HG02642 (cell line): ENCODE data around the gene PAX7.
"Not testable (repeated sequence)": the region's sequence is repeated elsewhere in the genome, so short reads cannot be mapped to it uniquely, and the experiment has no call there.

Experiments
- ATAC-seq: cut with Tn5 transposase; IDR thresholded peaks from one replicate; pipeline ENCODE4 v1.9.1; 2021; ENCODE audit warnings: mild to moderate bottlenecking; ENCODE audit not compliant: unreplicated experiment, poor library complexity

The PAX7 gene

DNA sequence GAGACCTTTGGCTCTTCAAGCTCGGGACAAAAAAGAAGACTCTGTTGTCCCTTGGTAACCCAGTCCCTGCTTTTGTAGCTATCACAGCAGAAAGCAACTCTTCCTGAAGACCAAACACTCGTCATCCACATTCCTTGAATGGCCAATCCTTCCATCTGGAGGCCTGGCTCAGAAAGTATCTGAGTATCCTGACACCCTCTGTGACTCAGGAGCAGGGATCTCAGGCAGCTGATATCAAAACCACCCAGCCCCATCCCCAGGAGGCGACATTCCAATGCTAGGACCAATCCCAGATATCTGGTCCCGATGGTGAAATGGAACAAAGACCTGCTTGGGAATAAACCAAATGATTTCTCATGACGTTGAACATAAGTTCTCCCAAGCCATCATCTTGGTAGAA, 116.3 kb downstream of the PAX7 start:
- no peak for ATAC-seq

DNA sequence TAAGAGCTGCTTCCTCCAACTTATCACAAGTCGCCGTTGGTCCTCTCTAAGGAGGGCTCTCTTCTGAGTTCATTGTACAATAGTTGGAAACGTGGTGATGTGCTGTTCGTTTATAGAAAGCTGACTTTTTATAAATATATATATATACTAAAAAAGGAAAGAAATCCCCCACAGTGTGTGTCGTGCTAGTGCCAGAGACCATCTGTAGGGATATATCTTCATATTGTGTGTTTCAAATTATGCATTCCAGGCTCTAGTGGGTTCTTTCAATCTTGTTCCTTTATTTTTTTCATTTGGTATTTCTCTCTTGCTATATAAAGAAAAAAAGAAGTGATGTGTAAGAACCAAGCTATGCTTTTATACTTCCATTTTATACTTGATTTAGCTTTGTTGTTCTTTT, 117.0 kb downstream of the PAX7 start:
- no peak for ATAC-seq

DNA sequence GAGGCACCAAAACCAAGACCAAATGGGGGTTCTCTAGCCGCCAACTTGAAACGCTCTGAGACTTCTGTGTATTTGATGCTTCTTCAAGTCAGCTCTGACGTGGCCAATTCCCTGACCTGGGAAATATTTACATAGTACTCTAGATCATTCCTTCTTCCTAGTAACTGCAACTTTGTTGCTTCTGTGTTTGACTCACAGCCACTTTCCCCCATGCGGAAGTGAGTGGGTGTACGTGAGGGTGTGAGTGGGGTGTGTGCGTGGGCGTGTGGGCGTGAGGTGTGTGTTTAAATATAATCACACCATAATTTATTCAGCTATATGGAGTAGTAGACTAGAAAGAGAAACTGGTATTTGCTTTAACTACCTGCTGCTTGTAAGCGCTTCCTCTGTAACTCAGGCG, 117.8 kb downstream of the PAX7 start:
- no peak for ATAC-seq

DNA sequence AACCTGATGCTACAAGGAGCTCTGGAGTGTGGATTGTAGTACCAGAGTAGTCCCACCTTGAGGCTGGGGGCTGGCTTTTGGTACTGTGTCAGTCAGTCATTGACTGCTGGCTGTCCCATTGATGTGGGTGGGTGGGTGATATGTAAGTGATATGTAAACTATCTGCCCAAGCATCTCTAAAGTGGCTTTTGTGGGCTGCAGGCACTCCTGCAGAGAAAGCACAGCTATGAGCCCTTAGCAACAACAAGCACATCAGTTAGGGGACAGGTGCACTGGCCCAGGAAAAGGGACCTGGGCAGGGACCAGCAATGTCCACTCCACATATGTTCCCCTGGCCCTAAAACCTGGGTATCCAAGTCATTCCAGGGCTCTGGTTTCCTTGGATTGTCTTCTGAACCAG, 118.9 kb downstream of the PAX7 start:
- no peak for ATAC-seq

DNA sequence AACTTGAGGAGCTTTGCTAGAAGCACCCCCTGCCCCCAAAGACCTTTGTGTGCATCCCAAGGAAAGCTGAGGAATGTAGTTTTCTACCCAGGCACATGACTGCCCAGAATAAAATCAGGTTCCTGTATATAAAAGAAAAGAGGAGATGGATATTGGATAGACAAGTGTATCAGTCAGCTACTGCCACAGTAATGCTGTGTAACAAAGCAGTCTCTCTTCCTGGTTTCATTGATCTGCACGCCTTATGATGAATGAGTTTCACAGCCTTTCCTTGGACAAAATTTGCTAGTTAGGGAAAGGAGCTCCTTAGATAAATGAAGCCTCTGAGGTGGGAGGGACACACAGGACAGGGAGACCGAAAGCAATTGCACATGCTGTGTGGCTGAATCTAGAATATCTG, 120.0 kb downstream of the PAX7 start:
- ATAC-seq = no peak

DNA sequence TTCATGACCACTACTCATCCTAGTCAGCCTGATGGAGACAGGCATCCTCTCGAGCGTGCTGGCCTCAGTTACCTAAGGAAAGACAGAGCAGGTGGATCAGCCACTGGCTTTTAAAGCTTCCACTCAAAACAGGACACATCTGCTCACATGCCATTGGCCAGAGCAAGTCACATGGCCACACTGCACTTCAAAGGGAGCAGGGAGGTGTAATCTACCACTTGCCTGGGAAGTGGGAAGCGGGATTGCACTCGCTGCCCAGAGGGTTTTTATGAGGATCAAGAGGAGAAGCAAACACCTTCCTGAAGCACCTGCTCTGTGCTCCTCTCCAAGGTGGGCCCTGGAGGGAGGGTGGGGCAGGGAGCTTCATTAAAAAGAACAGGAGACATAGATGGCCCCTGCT, 120.8 kb downstream of the PAX7 start:
- no peak for ATAC-seq

DNA sequence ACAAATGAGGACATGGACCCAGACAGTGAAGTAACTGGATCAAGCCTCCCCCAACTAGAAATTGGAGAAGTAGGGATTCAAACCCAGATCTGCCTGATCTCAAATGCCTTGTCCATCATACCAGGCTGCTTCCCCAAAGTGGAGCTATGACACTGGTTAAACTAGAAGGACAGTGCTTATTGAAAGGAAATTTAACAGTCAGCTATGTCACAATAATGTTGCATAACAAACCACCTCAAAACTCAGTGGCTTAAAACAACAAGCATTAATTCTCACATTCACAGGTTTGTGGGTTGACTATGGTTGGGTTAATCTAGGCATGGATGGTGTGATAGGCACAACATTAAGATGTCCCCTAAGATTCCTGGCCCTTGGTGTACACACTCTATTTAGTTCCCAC, 121.8 kb downstream of the PAX7 start:
- no peak for ATAC-seq

DNA sequence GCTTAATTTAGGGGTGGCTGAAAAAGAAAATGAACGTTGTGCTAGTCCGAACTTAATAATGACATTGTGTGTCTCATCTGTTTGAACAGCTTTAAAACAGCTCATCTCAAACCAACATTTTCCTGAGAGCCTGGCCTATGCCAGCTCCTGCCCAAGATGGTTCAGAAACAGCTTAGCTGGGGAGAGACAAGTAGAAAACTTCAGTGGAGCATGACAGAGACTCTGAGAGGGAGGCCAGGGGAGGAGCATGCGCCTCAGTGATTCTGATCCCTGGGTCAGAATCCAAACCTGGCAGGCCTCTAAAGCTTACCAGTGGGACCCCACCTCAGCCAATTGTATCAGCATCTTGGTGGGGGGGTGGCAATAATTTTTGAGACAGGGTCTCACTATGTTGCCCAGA, 129.5 kb downstream of the PAX7 start:
- no peak for ATAC-seq

DNA sequence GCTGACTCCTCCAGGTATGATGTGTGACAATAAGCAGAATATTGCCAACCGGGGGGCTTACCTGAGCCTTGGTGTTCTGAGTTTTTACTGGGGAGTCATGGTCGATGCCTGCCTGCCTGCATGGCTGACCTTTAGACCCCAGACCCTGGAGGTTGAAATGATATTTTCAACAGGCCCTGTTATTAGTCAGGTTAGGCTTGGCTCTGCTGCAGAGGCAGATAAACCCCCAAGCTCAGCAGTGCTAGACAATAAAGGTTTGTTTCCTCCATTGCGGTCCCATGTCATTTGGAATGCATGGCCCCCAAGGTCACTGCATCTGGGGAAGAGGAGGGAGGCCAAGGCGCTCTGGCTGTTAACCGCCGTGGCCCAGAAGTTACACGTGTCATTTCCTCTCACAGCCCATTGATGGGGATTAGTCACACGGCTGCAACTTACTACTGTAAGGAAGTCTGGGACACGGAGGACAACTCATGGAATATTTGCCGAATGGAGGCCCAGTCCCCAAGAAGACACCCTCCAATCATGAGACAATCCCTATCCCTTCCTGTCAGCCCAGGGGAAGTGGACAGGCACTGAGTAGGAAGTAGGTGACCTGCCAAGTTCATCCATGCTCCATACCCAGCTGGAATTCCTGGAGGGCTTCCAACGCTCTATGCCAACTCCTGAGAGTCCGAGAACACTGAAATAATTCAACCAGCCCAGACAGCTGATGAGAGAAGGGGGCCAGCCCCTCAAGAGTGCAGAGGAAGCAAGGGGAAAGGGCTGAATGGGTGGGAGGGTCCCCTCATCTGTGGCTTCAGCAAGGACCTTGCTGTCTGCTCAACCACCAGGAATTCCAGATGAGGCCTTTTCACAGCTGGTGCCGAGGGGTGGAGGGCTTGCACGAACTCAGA, 131.5 kb downstream of the PAX7 start:
- ATAC-seq = no peak

DNA sequence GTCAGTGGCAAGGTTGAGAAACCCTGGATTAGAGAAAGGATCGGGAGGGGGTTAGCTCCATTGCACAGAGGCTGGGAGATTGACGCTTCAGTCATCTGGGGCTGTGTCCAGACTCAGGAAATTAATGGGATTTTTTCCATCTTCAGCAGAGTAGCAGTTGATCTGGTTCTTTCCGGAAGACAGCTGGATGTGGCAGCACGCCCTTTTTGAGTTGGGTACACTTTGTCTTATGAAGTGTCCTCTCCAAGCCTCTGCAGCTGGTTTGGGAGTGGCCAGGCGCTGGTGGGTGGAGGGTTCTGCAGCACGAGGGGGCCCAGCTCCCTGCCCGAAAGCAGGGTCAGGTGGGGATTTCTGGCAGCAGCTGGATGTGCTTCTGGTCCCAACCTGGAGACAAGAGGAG, 133.7 kb downstream of the PAX7 start:
- ATAC-seq = no peak

DNA sequence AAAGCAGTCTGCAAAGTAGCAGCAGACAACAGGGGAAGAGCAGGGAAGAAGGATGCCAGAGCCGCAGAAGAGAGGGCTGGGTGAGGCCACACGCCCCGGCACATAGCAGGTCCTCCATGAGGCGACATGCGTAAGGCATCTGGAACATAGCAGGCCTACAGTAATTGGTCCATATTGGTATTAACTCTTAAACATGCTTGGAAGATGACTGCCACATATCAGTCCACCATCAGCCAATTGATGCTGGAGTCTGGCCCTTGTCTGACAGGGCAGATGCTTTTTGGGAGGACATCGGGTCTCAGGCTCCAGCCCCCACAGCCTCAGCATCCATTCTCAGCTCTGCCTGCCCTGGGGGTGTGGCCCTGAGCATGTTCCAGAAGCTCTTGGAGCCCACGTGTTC, 135.1 kb downstream of the PAX7 start:
- no peak for ATAC-seq

DNA sequence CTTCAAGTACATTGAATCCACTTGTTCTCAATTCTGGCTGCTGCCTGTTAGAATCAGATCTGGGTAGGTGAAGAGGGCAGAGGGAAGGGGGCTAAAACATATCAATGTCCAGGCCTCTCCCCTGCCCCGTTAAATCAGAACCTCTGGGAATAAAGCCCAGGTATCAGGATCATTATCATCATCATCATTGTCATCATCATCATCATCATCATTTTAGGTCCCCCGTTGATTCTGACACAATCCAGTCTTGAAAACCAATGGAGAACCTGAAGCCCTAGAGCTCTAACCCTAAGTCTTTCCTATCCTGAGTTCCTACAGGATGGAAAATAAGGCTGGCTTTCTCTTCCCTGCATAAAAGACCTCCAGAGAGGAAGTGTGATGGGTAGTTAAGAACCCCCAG, 135.7 kb downstream of the PAX7 start:
- ATAC-seq = no peak

DNA sequence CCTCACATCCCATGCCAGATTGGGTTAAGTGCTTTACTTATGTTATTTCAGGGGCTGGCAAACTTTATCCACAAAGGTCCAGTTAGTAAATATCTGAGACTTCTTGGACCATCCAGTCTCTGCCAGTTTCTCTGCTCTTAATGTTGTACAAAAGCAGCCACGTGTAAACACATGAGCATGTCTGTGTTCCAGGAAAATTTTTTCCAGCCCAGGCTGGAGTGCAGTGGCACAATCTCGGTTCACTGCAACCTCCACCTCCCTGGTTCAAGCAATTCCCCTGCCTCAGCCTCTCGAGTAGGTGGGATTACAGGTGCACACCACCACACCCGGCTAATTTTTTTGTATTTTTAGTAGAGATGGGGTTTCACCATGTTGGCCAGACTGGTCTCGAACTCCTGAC, 136.9 kb downstream of the PAX7 start:
- not testable (repeated sequence) for ATAC-seq

DNA sequence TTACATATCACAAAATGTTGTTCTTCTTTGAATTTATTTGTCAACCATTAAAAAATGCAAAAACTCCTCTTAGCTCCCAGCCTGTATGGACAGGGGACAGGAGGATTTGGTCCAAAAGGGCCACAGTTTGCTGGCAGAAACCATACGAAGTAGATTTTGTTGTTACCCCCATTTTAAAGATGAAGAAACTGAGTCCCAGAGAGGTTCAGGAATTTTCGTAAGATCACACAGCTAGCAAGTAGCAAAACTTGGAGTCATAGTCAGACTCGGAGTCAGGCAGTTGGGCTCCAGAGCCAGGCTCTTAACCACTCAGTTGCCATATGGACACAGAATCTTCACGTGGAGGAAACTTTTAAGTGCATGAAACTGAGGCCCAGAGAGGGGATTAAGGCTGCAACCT, 137.4 kb downstream of the PAX7 start:
- no peak for ATAC-seq

DNA sequence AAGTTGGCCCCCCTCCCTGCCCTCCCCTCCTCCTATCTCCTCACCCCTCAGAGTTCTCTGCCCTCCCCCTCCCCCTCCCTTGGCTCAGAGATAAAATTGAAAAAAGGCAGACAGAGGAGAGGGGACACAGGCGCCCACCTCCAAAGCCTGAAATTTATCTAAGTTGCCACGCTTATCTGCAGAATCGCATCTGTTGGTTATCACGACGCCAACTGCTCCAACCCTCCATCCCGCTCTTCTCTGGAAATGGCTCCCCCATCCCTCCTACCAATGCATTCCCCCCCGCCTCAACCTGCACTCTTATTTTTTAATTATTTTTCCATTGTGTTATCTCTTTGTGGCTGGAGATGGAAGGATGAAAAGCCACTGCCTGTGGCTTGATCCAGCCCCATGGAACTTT, 138.5 kb downstream of the PAX7 start:
- ATAC-seq = no peak

DNA sequence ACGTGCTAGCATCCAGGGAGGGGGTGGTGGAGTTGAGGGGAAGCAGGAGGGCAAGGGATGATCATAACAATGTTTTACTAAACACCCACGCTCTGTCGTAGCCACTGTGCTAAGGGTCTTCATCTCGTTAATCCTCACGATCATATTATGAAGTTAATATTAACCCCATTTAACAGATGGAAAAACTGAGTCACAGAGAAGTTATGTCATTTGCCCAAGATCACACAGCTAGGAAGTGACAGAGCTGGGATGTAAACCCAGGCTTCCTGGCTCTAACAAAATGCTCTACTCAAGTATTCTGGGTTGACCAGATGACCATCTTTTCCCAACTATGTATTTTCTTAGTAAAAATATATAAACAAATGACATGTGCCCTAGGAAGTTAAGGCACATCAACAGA, 140.2 kb downstream of the PAX7 start:
- no peak for ATAC-seq

DNA sequence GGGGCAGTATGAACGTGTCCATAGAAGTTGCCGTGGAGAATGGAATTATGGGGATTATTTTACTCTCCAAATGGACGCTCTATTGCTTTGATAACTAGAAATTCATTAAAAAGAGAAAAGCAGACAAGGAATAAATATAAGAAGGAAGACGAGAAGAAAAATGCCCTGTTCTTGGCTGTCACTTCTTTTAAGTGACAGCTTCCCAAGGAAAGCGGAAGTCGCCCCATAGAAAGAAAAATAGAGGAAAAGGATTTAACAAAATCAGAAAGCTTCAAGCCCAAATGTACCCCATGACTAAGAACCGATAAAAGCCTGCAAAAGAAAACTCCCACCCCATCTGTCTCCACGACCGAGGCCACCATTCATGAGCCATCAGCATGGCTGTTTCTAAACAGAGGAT, 143.1 kb downstream of the PAX7 start:
- ATAC-seq = no peak

DNA sequence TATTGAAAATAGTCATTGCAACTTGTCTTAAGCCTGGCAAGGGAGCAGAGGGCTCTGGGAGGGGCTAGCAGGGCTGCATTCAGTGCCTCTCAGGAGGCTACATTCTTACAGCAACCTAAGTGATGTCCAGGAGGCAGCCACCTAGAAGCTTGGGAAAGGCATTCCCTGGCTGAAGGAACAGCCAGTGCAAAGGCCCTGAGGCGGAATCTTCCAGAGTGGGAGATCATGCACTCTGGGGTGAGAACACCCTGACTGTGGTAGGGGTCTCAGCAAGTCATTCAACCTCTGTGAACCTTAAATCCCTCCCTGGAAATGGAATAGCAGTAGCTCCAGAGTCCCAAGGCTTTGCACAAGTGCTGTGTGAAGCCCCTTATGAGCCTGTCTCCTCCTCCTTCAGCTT, 144.7 kb downstream of the PAX7 start:
- ATAC-seq = no peak

DNA sequence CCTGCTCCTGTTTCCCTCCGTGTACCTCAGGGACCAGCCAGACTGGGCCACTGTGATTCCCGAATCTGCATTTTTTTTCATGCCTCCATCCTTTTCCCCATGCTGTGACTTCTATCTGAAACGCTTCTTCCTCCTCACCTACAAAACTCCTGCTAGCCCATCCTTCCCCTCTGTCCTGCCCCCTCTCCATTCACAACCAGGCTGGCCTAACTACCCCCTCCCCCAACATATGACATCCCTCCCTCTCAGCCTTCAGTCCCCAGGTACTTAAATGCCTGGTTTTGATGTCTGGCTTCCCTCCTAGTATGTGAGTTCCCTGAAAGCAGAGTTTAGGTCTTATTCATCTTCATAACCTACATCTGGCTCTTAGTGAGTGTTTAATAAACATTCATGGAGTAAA, 146.1 kb downstream of the PAX7 start:
- no peak for ATAC-seq

DNA sequence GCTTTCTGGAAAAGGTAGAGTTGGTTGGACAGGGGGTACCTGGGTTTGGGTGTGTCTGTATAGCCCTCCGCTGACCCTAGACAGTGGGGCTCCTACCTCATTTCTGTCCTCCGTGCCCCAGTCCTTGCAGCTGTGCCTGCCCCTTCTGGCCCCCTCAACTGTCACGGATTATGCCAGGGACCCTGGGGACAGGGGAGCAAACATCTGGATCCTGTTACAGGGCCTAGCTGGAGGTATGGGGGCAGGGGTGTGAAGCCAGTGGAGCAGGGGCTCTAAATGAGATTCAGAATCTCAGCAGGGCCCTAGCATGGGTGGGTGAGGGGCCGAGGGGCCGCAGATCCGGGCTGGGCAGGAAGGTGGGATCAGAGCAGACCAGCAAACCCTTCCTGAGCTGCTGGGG, 147.8 kb downstream of the PAX7 start:
- ATAC-seq = no peak

DNA sequence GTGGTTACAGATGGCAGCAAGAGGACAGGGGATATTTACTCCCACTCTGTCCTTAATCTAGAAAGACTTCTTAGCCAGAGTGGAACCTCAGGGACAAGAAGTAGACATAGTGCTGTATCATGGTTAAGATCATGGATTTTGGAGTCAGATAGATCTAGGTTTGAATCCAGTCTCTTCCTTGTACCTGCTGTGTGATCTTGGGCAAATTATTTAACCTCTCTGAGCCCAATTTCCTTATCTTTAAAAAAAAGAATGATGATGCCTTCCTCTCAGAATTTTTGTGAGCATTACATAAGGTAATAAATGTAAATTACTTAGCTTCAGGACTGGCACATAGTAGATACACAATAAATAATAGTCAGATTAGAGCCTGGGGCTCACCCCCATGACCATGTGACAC, 150.4 kb downstream of the PAX7 start:
- ATAC-seq = no peak

DNA sequence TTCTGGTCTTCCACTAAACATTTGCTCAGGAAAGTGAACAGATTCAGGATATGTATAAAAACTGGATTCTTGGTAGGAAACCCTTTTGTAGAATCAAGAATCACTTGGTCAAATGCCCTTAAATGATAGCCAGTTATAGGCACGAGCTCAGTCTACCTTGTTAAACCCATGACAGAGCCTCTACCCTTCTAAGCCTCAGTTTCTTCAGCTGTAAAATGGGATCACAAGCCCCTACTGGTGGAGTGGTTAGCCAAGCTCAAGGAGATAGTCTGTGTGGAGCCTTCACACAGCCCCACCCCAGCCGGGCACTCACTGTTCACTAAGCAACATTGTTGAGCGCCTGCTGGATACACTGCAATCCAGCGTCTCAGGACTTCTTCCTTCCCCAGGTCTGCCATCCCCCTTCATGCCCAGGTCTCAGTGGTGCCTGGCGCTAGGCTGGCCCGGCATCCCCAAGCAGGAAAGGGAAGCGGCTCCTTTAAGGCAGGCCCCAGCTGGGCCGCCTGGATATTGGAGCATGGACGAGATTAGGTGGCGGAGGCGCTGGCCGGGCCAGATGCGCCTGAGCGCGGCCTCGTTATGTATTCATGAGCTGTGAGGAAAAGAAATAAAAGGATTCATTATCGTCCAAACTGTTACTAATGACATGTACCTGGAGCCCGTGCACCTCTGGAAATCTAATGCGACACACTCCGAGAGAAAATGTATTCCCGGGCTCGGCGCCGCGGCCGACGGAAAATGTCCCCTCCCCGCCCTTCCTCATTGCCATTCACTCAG, 153.2 kb downstream of the PAX7 start:
- no peak for ATAC-seq
